ENCODE data around the gene RAB11FIP3. TPM values are rescaled to one million over a fixed set of nuclear protein-coding genes. Genes with fewer than 3 reads are reported as not detected.
A peak's percentile ranks its signal among the peaks of the same experiment; 100 is the strongest.

RAB11FIP3 gene
- total and polyA plus RNA-seq, 10 of the 15 experiments (the other 5 are each of a cell fraction or from before 2014, with no cell fraction given) = 1.2 to 27.3 (median 7.7) TPM

GRCh38 chr16:391885-392335 lies 33.5 kb upstream of the RAB11FIP3 start (continued):
- peak; percentile 66 to 85 (median 82) for TF ChIP-seq CTCF (IDR thresholded peaks at IDR 0.05 in 2 of 3, conservative IDR thresholded peaks at IDR 0.05 in 1 of 3; ENCODE audit: control insufficient read depth in 2 of 3, extremely low read depth in 1 of 3, insufficient read depth in 1 of 3, low read depth in 3 of 3, low read length in 3 of 3)
- TF ChIP-seq CBFB (IDR thresholded peaks at IDR 0.05; ENCODE audit: low read depth) = peak; percentile 39; the same call in 1 of the 2 replicates
- peak; percentile 66 for TF ChIP-seq YY1 (IDR thresholded peaks at IDR 0.05; ENCODE audit: low read depth, low read length)
- TF ChIP-seq RUNX3 (IDR thresholded peaks at IDR 0.05; ENCODE audit: low read length) = peak; percentile 61

DNA sequence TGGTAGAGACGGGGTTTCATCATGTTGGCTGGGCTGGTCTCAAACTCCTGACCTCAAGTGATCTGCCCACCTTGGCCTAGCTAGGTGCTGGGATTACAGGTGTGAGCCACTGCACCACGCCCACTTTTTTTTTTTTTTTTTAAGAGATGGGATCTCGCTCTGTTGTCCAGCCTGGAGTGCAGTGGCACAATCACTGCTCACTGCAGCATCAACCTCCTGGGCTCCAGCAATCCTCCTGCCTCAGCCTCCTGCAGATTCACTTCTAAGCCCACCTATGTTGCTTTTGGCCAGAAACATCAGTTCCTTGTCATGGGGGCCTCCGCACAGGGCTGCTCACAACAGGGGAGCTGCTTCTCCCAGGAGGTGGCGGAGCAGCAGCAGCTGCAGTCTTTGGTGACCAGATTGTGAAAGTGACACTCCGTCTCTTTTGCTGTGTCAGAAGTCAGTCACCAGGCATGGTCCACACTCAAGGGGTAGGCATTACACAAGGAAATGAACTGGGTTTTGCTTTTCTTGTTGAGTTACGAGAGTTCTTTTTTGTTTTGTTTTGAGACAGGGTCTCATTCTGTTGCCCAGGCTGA lies 32.9 kb upstream of the RAB11FIP3 start:
- H3K36me3 ChIP-seq (ENCODE audit: control insufficient read depth in 2 of 2, insufficient read depth in 2 of 2, low read length in 1 of 2) = no peaks in the 10 kb centered on the region
- no peaks in the 10 kb centered on the region for H4K20me1 ChIP-seq (ENCODE audit: control insufficient read depth, insufficient read depth)
- no peak for TF ChIP-seq FOXK2 (IDR thresholded peaks at IDR 0.05)
- TF ChIP-seq ZZZ3 (IDR thresholded peaks at IDR 0.05; ENCODE audit: control insufficient read depth, insufficient read length, low read depth) = no peak
- SMC1A ChIA-PET (ENCODE audit: uncharacterized antibody, unreplicated experiment) = interaction anchor here (0.7 kb wide), 1 partner anchor 23 kb away, joined by 3 read pairs; no protein-coding TSS in a partner anchor
- H3K27ac ChIP-seq (ENCODE audit: control insufficient read depth, insufficient read depth) = no peak overlapping the region
- RAD21 ChIA-PET (ENCODE audit: unreplicated experiment) = interaction anchor here (0.7 kb wide), 1 partner anchor 64 kb away, joined by 3 read pairs; no protein-coding TSS in a partner anchor
- in situ Hi-C loops (cut with MboI) = loop anchor here (10.0 kb wide), 1 partner anchor 272 kb away; the partner anchor contains the start of gene RHOT2
- CTCF ChIA-PET = interaction anchor here (0.6 to 1.8 kb wide), 6 partner anchors 8 to 109 kb away, joined by 3 to 5 read pairs (median 3); partner anchors contain the start of gene DECR2
- POLR2A ChIA-PET = interaction anchor here (0.6 kb wide), 1 partner anchor 16 kb away, joined by 3 read pairs; no protein-coding TSS in a partner anchor
- BruUV-seq (replicated peaks) = no TSS peak
- H2AFZ ChIP-seq (ENCODE audit: control insufficient read depth, low read depth, low read length) = no peak overlapping the region
- no peak for ATAC-seq
- WGBS (ENCODE audit: insufficient coverage, insufficient replicate concordance, low lambda C conversion rate, missing lambda C conversion rate) = 80% methylated on average over 7 of the region's 7 CpGs
- intact Hi-C loops (cut with micrococcal nuclease; ENCODE audit: unreplicated experiment) = loop anchor here (10.0 kb wide), 2 partner anchors 102 to 272 kb away; partner anchors contain the start of gene RHOT2
- H3K4me2 ChIP-seq (ENCODE audit: control insufficient read depth, insufficient read depth) = no peak overlapping the region
- no peak overlapping the region for H3K9ac ChIP-seq (ENCODE audit: control insufficient read depth, insufficient read depth, low read length)
- no peak overlapping the region for H3K4me3 ChIP-seq
- H3K9me3 ChIP-seq (replicated peaks; ENCODE audit: control insufficient read depth, insufficient read depth, low read length) = no peaks in the 10 kb centered on the region; the same call in 2 of the 3 replicates
- H3K4me1 ChIP-seq (ENCODE audit: control insufficient read depth, insufficient read depth, low read length) = peaks cover 8% of the 10 kb centered on the region; the same call in 1 of the 2 replicates
- no peak for FAIRE-seq
- no peak for DNase-seq (ENCODE audit: low read depth, low spot score)
- H3K27me3 ChIP-seq (replicated peaks in 1 of 2; ENCODE audit: control insufficient read depth in 2 of 2, insufficient read depth in 2 of 2, low read length in 1 of 2) = no peaks in the 10 kb centered on the region
- H3K79me2 ChIP-seq (ENCODE audit: control insufficient read depth, insufficient read depth, low read length) = peaks cover 2% of the 10 kb centered on the region; the same call in 1 of the 2 replicates
